Fibroblast of skin of right quadriceps (primary cell): ENCODE measurements around the gene KHDRBS1.
"Not testable (repeated sequence)": the region's sequence is repeated elsewhere in the genome, so short reads cannot be mapped to it uniquely, and the experiment has no call there.

ENCODE experiments used
- DNase-seq: peaks from one replicate; pipeline ENCODE4 v3.0.0-alpha.2; 2013

The KHDRBS1 gene

DNA sequence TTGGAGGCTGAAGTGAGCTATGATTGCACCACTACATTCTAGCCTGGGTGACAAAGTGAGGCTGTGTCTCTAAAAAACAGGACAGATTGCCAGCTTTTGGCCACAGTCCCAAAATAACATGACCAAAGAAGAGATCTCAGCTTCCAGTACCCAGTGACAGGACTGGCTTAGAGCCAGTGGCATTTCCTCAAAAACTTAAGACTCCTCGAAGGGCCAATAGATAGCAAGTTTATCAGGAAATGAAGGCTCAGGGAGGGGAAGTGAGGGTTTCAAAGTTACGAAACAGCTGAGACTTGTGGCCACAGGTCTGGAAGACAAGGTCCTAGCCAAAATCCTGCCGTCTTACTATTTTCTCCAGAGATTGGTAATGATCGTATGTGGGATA lies 52.8 kb downstream of the KHDRBS1 start:
- peak; percentile 84 for DNase-seq

DNA sequence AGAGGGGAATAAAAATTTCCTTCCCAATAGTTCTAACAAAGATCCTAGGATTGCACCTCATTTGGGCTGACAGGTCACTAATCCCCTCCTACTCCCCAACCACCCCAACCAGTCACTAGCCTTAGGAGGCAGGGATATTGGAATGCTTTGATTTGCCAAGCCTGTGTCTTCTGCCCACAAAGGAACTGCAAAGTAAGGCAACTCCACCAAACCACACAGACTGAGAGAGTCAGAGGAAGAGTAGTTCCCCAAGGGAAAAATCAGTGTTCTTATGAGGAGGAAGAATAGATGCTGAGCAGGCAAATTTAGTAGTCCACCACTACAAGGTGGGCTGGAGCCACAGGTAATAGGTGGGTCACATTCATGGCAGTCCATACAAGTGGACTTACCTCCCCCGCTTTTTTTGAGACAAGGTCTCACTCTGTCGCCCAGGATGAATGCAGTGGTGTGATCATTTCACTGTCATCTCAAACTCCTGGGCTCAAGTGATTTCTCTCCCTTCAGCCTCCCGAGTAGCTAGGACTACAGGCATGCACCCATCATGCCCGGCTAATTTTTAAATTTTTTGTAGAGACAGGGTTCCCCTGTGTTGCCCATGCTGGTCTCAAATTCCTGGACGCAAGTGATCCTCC lies 55.4 kb downstream of the KHDRBS1 start:
- DNase-seq = peak; percentile 70

DNA sequence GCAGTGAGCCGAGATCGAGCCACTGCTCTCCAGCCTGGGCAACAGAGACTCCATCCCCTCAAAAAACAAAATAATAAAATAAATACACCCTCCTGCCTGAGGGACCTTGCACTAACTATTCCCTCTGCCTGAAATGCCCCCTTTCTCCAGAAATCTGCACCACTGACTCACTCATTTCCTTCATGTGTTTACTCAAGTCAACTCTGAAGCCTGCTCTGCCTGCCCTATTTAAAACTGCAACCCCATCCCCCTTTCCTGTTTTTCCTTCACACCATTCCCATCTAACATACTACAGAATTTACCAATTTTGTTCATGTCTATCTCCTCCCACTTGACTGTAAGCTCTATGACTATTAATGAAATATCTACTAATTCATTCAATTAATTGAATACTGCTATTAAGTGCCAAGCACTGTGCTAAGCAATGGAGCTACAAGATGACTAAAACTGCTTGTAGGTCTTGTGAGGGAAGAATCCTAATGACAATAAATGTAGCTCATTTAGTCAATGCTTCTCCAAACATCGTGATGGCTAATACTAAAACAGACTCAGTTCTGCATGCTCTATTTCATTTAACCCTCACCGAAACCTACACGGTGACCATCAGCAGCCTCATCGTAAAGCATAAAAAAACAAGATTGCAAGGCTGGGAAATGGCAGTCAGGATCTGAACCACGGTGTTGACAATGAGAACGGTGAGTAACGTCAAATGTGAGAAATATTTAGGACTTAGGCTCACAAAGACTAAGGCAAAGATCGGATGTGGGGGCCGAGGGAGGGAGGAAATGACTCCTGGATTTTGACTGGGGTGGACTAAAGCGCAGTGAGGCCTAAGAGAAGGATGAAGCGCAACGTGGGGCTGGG lies 58.3 kb downstream of the KHDRBS1 start:
- DNase-seq = peak; percentile 79

DNA sequence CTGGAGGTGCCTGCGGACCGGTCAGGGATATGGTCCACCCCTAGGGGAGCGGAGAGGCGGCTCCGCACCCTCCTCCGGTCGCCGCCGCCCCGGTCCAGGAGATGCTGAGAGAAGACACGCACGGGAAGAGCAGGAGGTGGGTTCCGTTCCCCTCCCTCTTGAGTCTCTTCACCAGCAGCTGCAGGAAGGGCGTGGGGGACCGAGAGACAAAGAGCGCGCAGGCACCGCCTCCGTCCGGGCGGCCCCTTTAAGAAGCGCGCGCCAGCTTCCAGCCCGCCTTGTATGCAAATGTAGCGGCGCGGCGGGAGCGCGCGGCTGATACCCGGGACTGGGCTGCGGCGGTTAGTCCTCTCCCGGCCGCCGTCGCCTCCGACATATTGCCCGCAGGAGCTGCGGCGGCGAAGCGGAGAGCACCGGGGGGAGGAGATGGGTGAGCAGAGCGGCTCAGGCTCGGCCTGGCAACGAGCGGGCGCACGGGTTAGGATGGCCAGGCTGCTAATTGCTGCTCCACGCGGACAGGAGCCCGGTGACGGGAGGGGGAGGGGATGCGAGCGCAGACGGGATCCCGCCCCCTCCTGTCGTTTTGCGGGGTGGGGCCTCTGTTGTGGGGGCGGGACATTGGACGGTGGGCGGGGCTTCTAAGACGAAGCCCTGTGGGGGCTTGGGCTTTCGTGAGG lies 59.1 kb downstream of the KHDRBS1 start, which contains the start of gene TMEM39B:
Gene TMEM39B (plus strand): TSS at position 318 of the 677 bp plus-strand sequence. CDS start 109 bp downstream, at position 427.
- peak; percentile 97 for DNase-seq

DNA sequence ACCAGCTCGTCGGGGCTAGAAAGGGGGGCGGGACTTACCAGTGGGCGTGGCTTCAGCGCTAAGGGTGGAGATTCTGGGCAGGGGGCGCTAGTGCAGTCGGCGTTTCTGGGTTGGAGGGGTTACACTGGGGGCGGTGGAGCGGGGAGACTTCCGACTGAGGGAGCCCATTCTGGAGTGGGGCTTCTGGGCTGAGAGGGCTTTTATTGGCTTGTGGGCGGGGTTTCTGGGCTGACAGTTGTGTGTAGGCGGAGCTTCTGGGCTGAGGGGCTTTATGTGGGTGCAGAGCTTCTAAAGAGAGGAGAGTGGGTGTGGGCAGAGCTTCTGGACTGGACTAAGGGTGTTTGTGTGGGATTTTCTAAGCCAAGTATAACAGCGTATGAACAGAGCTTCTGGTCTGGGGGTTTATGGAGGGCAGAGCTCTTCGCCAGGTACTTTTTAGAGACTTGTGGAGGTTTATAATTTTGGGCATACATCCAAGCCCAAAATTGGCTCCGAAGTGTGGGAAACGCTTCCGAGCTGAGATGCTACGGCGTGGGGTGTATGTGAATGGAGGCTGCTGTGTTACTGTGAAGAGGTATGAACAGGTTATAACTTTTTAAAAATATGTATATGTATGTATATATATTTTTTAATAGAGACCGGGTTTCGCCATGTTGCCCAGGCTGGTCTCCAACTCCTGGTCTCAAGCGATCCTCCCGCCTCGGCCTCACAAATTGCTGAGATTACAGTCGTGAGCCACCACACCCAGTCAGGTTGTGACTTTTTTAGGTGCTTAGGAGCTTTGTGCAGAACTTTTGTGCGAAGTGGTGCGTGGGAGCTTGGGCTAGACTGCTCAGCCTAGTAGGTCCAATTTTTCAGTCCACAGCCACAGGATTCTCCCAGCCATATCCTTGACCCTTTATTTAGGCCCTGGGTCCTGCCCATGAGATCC lies 59.9 kb downstream of the KHDRBS1 start:
- DNase-seq = no peak

DNA sequence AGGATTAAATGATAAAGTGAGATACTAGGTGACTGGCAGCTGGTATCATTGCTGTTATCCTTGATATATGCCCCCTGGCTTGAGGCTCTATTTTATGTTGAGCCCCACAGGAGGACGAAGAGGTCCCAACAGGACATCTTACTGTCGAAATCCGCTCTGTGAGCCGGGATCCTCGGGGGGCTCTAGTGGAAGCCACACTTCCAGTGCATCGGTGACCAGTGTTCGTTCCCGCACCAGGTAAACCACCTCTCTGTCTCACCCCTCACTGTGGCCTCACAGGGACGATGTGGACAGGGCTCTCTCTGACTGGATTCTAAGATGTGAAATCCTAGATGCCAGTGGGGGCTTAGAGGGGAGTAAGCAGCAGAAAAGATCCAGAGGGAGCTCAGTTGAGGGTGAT lies 61.2 kb downstream of the KHDRBS1 start:
- DNase-seq = no peak

DNA sequence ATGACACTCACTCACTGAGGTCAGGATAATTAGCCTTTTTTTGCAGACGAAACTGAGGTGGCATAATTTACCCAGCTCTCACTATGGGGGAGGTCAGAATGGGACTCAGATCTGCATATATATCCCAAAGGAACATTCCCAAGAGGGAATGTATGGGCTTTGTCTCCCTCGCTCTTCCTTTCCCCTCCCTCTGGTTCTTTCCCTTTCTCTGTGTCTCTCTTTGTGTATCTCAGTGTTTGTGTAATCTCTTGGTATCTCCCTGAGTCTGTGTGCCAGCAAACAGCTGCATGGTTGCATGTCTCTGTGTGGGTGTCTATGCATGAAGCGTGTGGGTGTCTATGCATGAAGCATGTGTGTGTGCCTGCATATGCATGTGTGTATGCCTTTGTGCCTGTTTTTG lies 63.8 kb downstream of the KHDRBS1 start:
- no peak for DNase-seq

DNA sequence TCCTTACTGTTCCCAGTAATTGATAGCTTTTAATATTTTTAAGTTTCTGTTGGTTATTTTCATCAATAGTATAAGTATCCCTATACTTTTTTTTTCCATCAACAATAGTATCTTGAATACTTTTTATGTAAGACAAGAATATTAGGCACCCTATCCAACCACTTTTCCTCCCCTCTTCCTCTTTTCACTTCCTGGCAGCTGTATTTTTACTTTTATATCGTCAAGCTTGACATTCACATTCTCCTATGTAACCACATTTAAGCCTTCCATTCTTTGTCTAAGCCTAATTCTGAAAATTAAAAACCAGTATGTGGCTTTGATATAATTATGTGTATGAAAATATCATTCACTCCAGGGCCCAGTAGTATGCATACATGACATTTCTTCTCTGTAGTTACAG lies 68.4 kb downstream of the KHDRBS1 start:
- no peak for DNase-seq

DNA sequence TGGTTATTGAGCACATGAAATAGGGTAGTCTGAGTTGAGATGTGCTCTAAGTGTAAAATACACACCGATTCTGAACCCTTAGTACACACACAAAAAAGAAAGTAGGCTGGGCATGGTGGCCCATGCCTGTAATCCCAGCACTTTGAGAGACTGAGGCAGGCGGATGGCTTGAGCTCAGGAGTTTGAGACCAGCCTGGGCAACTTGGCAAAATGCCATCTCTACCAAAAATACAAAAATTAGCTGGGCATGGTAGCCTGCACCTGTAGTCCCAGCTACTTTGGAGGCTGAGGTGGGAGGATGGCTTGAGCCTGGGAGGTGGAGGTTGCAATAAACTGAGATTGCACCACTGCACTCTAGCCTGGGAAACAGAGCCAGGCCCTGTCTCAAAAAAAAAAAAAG lies 72.7 kb downstream of the KHDRBS1 start:
- not testable (repeated sequence) for DNase-seq

DNA sequence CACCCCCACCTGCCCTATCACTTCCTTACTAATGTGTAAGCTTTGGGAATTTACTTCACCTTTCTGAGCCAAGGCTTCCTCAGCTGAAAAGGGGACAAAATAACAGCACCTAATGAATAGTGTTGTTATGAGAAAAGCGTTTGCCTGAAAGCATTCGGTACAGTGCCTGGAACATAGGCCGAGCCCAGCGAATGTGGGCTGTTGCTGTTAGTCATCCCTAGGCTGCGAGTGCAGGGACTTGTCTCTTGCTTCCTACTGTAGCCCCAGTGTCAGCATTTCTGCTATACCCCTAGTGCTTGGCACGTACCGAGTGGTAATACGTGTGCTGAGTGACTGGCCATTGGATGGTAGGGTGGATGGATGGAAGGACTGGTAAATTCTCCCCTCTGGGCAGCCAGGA lies 77.5 kb downstream of the KHDRBS1 start:
- no peak for DNase-seq

DNA sequence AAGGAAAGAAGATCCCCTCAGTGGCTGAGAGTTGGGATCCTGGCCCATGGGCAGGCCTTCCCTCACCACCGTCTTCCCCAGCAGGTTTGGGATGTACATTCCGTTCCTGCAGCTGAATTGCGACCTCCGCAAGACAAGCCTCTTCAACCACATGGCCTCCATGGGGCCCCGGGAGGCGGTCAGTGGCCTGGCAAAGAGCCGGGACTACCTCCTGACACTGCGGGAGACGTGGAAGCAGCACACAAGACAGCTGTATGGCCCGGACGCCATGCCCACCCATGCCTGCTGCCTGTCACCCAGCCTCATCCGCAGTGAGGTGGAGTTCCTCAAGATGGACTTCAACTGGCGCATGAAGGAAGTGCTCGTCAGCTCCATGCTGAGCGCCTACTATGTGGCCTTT lies 77.9 kb downstream of the KHDRBS1 start:
- DNase-seq = no peak
